Stimulated activated CD8-positive, alpha-beta memory T cell treated with anti-CD3 and anti-CD28 coated beads, Interleukin-4, amount 100 ng/mL, for 1 hour (primary cell): ENCODE results near the gene RNF151.

Experiments
- DNase-seq, 2 donors: peaks; one replicate each; pipeline ENCODE4 v3.0.0-alpha.2; 2020; ENCODE audit warnings: low read depth in 2 of 2, low spot score in 1 of 2

RNF151 gene

GRCh38 chr16:1991588-1991947 lies 24.9 kb downstream of the RNF151 start:
- DNase-seq: no peak

DNA sequence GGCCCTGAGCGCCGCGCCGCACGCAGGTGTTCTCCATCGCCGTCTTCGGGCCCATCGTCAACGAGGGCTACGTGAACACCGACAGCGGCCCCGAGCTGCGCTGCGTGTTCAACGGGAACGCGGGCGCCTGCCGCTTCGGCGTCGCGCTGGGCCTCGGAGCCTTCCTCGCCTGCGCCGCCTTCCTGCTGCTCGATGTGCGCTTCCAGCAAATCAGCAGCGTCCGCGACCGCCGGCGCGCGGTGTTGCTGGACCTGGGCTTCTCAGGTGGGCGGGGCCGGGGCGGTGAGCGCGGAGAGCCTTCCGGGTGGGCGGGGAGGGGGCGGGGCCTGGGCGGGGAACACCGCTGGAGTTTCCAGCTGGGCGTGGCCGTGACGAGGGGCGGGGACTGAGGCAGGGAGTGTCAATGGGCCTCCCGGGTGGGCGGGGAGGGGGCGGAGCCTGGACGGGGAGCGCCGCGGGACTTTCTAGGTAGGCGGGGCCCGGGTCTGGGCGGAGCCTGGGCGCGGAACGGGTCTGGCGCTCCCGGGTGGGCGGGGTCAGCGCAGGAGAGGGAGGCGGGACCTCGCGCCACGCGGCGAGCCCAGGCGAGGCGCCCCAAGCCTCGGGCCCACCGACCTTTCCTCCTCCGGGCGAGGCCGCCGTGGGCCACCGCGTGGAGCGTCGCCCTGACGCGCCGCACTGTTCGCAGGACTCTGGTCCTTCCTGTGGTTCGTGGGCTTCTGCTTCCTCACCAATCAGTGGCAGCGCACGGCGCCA lies 25.5 kb downstream of the RNF151 start:
- peak; percentile 95 to 98 for DNase-seq

- DNase-seq: no peak
Observed at GRCh38 chr16:1992704-1993317, 26.2 kb downstream of the RNF151 start.

DNA sequence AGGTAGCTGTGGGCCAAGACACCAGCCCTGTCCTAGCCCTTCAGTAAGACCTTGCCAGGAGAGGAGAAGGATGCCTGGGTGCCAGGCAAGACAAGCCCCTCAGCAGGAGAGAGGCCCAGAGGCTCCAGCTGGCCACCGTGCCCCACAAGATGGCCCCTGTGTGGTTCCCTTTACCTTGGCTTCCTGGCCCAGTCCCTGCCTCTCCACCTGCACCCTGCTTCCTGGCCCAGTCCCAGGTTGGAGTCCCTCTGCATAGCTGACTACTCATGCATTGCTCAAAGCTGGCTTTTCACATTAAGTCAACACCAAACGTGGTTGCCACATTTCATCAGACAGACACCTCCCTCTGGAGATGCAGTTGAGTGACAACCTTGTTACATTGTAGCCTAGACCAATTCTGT lies 27.1 kb downstream of the RNF151 start:
- no peak for DNase-seq

DNA sequence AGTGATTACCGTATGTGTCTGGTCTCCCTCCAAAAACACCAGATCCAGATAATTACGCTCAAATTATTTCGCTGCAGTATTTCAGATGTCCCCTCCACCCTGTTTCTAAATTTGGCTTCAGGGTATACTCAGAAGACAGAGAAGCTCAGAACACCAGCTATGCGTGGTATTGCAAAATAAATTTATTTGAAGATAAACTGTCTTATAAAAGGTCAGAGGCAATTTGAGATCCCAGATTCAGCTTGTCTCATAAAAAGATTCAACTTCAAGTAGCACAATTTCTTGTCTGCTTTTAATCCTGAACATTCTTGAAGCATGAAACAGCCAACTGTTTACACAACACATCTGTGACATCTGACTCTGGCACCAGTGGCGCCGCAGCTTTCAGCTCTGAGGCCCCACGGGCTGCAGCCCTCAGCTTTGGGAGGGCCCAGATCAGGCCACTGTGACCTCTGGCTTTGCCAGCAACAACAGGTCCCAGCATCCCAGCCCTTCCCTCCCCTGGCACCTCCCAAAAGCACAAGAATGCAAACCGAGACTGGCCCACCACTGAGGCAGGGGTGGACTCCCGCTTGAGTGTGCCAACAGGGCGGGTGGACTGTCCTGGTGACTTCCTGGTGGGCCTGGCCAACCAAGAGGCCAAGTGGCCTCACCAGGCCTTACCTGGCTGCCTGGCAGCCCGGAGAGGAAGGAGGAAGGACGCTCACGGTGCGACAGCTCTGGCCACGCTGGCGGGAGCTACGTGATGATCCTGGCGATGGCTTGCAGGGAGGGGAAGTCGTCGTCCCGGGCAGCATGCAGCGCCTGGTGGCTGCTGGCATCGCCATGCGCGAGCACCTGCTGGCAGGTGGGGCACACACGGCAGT lies 31.1 kb downstream of the RNF151 start:
- no peak for DNase-seq

DNA sequence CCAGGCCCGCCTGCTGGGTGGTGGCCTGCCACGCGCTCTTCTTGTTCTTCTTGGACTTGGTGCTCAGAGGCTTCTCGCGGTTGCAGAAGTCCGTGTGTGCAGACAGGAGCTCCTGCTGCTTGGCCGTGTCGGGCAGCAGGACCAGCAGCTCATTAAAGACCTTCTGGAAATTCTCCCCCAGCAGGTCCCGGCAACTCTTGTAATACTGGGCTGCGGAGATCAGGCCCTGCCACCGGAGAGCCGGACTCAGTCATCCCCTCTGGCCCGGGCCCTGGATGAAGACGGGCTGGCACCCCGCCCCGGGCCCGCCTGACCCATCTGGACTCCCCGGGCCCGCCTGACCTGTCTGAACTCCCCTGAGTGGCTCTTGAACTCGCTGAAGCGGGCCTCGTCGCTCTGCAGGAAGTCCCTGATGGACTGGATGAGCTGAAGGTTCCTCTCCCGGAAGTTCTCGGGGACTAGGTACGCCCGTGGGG lies 31.7 kb downstream of the RNF151 start:
- DNase-seq: no peak

DNA sequence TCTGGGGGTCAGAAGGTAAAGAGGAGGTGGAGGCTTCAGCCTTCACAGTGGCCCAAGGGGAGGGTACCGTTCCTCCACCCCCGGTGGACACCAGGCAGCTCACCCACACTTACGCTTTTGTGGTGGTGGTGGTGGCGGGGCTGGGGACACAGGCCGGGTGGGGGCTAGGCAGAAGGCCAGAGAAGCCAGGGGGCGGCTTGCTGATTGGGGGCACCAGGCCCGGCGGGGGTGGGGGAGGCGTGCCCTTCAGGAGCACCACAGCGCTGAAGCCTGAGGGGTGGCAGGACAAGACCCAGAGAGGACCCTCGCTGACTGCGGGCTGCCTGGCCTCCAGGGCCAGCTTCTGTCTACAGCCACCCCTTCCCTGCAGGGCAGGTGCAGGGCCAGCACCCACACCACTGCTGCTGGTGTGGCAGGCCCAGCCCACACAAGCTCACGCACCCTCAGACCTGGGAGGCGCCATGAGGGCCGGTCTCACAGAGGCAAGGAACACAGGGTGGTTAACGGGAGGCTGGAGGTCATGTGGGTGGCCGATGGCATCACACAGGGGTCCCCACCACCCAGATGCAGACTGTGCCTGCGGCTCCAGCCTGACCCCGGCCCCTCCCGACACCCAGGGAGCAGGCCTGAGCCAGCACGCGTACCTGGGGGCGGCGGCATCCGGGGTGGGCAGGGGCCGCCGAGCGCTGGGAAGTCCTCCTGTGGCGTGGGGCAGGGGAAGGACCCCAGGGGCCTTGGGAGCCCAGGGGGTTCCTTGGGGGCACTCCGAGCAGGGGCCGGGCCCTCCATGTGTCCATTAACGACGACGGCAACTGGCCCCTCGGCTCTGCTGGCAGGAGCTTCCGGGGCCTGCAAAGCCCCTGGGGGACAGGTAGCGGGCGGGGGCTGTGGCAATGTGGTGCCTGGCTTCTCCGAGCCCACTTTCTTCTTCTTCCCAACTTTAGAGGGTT lies 32.5 kb downstream of the RNF151 start:
- DNase-seq: no peak

DNA sequence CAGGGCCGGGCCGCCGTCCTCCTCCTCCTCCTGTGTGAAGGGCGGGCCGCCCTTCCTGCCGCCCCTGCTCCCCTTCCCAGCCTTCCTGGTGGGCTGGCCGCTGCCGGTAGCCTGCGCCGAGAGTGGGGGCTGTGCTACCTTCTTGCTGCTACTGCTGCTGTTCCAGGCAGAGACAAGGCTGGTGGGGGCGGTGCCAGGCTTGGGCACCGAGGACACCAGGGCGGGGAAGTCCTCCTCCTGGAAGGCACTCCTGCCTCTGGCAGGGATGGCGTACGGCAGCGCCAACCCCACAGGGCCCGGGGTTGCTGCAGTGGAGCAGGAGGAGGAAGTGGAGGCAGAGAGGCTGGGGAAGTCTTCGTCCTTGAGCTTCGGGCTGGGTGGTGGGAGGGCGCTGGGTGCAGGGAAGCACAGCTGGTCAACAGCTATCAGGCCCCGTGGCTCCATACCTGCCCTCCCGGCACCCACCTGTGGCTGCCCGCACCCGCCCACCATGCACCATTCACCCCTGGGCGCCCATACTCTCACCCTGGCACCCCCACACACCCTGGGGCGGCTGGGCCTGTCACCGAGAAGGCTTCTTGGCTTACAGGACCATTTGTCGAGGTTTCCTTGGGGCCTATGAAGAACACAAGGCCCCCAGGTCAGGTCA lies 33.3 kb downstream of the RNF151 start:
- no peak for DNase-seq

DNA sequence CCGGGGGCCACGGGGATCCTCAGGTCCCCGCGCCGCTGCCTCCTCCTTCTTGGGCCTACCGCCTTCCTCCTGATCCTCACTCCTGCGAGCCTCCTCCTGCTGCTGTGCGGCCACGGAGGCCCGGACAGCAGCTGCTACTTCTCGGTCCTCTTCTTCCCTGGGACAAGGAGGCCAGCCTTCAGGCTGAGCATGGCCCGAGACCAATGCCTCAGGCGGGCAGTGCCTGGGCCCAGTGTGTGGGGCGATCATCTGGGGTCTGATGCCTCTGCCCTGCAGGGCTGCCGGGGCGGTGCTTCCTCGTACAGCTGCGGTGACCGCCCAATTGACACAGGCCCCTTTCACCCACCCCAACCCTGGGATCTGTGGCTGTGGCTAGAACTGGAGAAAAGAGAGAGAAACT lies 34.4 kb downstream of the RNF151 start:
- DNase-seq: no peak

DNA sequence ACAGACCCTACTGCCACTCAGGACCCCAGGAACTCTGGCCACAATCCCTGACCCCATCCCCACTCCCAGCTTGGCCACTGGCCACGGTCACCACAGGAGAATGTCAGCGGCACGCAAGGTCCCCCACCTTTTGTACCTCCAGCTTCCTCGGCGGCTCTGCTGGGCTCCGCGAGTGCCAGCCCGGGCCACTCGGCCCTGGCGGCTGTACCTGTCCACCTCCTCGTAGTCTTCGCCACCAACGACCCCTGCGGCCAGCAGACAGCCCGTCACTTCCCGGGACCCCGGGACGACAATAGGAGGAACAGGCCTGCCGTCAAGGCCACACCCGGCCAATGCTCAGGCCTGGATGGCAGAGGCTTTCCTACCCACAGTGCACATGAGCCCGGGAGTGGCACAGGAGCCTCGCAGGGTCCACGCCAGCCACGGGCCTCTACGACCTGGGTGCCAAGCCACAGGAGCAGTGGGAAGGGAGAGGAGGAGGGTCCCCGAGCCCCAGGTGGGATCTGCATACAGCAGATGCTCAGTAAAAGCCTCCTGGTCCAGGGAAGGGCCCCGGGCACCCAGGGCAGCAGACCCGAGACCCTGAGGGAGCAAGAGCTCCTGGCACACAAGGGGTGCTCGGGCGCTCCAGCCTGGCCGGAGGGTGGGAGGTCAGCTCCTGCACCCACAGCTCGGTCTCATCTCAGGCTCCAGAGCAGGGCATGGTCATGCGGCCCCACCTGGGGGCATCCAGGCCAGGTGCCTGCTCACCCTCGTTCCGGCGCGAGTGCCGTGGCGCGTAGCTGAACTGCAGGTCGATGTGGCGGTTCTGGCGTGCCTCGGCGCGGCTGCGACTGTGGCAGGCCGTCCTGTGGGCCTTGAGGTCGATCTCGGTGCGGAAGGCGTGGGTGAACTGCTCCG lies 35.0 kb downstream of the RNF151 start:
- no peak for DNase-seq

DNA sequence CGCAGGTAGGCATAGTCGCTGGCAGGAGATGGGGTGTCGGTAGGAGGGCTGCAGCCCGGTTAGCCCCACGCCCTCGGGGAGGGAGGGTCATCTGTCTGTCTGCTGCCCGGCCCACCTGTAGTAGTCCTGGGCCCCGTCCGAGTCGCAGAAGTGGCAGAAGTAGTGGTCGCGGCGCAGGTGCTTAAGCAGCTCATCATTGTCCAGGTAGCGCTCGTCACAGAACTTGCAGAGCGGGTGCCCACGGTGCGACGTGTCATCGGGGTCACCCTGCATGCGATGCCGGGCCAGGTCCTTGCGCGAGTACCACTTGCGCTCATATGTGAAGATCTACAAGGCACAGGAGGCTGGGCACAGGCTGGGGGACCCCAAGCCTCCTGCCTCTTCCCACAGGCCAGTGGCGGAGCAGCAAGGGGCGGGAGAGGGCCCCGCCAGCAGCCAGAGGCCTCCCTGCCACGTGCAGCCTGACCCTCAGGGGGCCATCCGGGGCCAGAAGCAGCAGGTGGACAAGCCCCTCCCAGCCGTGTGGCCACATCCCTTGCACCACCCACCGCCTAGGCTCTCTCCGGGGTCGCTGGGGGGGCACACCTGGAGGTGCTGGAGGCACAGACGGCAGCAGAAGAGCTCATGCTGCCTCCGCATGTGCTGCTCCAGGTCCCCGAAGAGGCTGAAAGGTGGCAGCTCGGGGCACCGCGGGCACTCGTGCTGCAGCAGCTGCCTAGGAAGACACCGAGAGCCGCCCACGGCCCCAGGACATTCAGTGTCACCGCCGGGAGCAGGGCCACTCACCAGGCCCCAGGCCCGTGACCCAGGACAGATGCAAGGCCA lies 36.0 kb downstream of the RNF151 start:
- no peak for DNase-seq

GRCh38 chr16:2003231-2003826 lies 36.7 kb downstream of the RNF151 start:
- no peak for DNase-seq

- DNase-seq: peak in 1 of 2 donors; percentile 66
Observed at GRCh38 chr16:2003827-2004641, 37.4 kb downstream of the RNF151 start.

GRCh38 chr16:2004795-2005517 lies 38.3 kb downstream of the RNF151 start:
- DNase-seq: no peak

DNA sequence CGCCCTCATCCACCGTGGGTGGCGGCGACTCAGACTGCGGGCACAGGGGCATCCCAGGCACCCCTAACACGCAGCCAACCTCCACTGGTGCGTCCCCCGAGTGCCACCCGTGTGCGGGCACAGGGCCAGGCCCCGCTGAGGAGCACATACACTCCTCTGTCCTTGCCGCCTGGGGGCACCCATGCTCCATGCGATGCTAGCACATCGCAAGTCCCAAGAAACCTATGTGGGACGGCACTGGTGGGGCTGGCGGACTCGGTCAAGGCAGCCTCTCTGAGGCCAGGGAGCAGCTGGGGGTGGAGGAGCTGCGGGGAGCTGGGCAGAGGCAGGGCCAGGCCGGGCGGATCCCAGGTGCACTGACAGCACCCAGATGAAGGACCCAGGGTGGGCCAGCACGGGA lies 39.0 kb downstream of the RNF151 start:
- no peak for DNase-seq

DNA sequence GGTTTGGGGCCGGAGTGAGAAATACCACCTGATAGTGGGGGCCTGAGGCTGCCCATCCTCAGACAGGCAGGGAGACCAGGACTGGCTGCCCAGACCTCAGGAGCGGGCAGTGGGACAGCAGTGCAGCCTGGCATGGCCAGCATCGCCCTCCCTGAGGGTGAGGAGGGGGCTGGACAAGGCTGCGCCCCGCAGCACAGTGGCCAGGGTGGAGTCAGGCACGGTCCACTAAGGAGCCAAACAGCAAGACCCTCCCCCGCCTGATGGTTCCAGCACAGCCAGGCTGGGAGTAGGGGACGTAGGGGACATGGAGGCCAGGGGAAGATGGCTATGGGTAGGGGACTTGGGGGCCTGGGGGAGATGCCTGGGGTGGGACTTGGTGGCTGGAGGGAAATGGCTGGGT lies 39.7 kb downstream of the RNF151 start:
- no peak for DNase-seq
